Measurements from ENCODE around the gene SNRPN. TPM values are rescaled to one million over a fixed set of nuclear protein-coding genes. Genes with fewer than 3 reads are reported as not detected.
A peak's percentile ranks its signal among the peaks of the same experiment; 100 is the strongest.
"Not testable (repeated sequence)": the region's sequence is repeated elsewhere in the genome, so short reads cannot be mapped to it uniquely, and the experiment has no call there.

SNRPN gene
- 100 to 1,000 TPM in 3 of 4 donors, 10 to 100 TPM in 1; 81.3 to 128 (median 124) TPM for total RNA-seq

DNA sequence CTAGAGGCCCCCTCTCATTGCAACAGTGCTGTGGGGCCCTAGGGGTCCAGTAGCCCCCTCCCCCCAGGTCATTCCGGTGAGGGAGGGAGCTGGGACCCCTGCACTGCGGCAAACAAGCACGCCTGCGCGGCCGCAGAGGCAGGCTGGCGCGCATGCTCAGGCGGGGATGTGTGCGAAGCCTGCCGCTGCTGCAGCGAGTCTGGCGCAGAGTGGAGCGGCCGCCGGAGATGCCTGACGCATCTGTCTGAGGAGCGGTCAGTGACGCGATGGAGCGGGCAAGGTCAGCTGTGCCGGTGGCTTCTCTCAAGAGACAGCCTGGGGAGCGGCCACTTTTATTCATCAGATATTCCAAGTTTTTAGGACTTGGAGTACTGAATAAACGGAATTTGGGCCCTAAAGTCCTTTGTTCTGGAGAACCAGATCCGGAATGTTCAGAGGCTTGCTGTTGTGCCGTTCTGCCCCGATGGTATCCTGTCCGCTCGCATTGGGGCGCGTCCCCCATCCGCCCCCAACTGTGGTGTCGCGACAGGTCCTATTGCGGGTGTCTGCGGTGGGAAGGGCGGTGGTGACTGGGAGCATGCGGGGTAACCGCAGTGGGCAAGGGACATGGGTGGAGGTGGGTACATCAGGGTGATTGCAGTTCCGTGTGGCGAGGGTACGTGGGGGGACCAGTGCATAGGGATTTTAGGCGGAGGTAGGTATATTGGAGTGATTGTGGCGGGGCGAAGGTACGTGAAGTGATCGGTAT is at the start of gene SNRPN, which contains the start of gene SNURF:
Gene SNRPN, plus strand, starts transcription at position 205 of the 748 bp plus-strand sequence. CDS start 19,467 bp downstream, outside the sequence.
Gene SNURF, plus strand, starts transcription at position 205 of the 748 bp plus-strand sequence. Its CDS starts 62 bp downstream, at position 267.
- Histone ChIP-seq H3K4me1 (no peaks in the 10 kb centered on the region), H3K27me3 (no peaks in the 10 kb centered on the region), H3K4me3 (peak within 1 kb of the TSS; percentile 55 to 78 (median 67)), H3K27ac (peak within 1 kb of the TSS; percentile 70 to 96 (median 88)), H3K9me3 (peaks cover 0 to 17% (median 0%) of the 10 kb centered on the region in 4 donors), H3K36me3 (no peaks in the 10 kb centered on the region)
- peak; percentile 41 to 43 for DNase-seq (ENCODE audit: low spot score in 2 of 2)
- TF ChIP-seq CTCF (IDR thresholded peaks at IDR 0.05): no peak
- peak; percentile 18 to 61 for TF ChIP-seq POLR2A (IDR thresholded peaks at IDR 0.05)
- peak in 1 of 2 donors; percentile 85 for TF ChIP-seq EP300 (IDR thresholded peaks at IDR 0.05)
- WGBS, 2 donors: 52 to 58% methylated on average over 44 to 47 of the region's 47 CpGs

DNA sequence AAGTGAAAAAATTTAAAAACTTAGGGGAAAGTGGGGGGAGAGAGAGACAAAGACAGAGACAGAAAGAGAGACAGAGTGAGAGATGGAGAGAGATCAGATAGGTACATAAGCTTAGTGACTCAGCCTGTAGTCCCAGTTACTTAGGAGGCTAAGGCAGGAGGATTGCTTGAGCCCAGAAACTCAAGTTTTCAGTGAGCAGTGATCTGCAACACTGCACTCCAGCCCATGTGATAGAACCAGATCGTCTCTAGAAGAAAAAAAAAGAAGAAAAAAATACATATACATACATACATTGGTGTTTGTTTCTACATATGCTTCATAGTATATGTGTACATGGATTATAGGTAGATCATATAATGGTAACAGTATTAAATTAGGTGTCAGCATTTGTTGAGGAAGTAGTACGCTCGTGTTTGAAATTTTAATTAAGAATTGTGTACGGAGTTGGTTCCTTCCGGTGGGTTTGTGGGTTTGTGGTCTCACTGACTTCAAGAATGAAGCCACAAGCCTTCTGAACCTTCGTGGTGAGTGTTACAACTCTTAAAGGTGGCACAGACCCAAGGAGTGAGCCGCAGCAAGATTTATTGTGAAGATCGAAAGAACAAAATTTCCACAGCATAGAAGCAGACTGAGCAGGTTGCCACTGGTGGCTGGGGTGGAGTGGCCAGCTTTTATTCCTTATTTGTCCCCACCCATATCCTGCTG is 38.3 kb upstream of the SNRPN start:
- no peak for DNase-seq (ENCODE audit: low spot score in 2 of 2)
- no peak overlapping the region for H3K4me3 ChIP-seq
- H3K27ac ChIP-seq: no peak overlapping the region
- H3K36me3 ChIP-seq: no peaks in the 10 kb centered on the region
- H3K9me3 ChIP-seq: peaks cover 0 to 23% (median 0%) of the 10 kb centered on the region in 4 donors
- no peaks in the 10 kb centered on the region for H3K27me3 ChIP-seq
- 79 to 81% methylated on average over 8 of the region's 8 CpGs for WGBS, 2 donors
- TF ChIP-seq CTCF (IDR thresholded peaks at IDR 0.05): no peak
- TF ChIP-seq EP300 (IDR thresholded peaks at IDR 0.05): no peak
- TF ChIP-seq POLR2A (IDR thresholded peaks at IDR 0.05): no peak
- no peaks in the 10 kb centered on the region for H3K4me1 ChIP-seq

GRCh38 chr15:24917431-24917830 is 37.4 kb upstream of the SNRPN start:
- Histone ChIP-seq H3K27me3 (no peaks in the 10 kb centered on the region), H3K36me3 (no peaks in the 10 kb centered on the region), H3K4me3 (no peak overlapping the region), H3K27ac (no peak overlapping the region), H3K4me1 (no peaks in the 10 kb centered on the region), H3K9me3 (peaks cover 0 to 21% (median 0%) of the 10 kb centered on the region in 4 donors)
- DNase-seq (ENCODE audit: low spot score in 2 of 2): no peak
- 89 to 91% methylated on average over 14 of the region's 14 CpGs for WGBS, 2 donors
- TF ChIP-seq CTCF (IDR thresholded peaks at IDR 0.05) (no peak), POLR2A (IDR thresholded peaks at IDR 0.05) (no peak), EP300 (IDR thresholded peaks at IDR 0.05) (no peak)

- Histone ChIP-seq H3K36me3 (no peaks in the 10 kb centered on the region), H3K27ac (no peak overlapping the region), H3K27me3 (no peaks in the 10 kb centered on the region), H3K9me3 (peaks cover 0 to 15% (median 0%) of the 10 kb centered on the region in 4 donors), H3K4me3 (no peak overlapping the region), H3K4me1 (no peaks in the 10 kb centered on the region)
- no peak for DNase-seq (ENCODE audit: low spot score in 2 of 2)
- WGBS, 2 donors: 87 to 89% methylated on average over 2 of the region's 2 CpGs
- TF ChIP-seq CTCF (IDR thresholded peaks at IDR 0.05) (no peak), POLR2A (IDR thresholded peaks at IDR 0.05) (no peak), EP300 (IDR thresholded peaks at IDR 0.05) (no peak)
Observed at GRCh38 chr15:24919446-24919845, 35.3 kb upstream of the SNRPN start.

DNA sequence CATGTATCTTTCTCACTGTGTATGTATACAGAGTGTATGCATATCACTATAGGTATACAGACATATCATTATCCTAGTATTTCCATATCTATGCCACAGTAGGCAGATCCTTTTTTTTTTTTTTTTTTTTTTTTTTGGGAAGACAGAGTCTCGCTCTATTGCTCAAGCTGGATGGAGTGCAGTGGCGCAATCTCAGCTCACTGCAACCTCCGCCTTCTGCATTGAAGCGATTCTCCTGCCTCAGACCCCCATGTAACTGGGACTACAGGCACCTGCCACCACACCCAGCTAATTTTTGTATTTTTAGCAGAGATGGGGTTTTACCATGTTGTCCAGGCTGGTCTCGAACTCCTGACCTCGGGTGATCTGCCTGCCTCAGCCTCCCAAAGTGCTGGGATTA is 32.0 kb upstream of the SNRPN start:
- WGBS, 2 donors: 83 to 87% methylated on average over 6 of the region's 6 CpGs

More for the DNA sequence above, 32.0 kb upstream of the SNRPN start:
- H3K4me3 ChIP-seq; H3K36me3 ChIP-seq; DNase-seq (ENCODE audit: low spot score in 2 of 2); H3K27me3 ChIP-seq; H3K27ac ChIP-seq; H3K4me1 ChIP-seq; H3K9me3 ChIP-seq: not testable (repeated sequence)

Data from tibial nerve (tissue), 4 donors.